GM12878 (cell line): Measurements from ENCODE around the gene UIMC1. TPM values are rescaled to one million over a fixed set of nuclear protein-coding genes. Genes with fewer than 3 reads are reported as not detected.

Experiments used
- BACH1 ChIP-seq: fragments of 450-650 bp; IDR thresholded peaks from 2 replicates; pipeline ENCODE4 v1.6.1; 2017; ENCODE audit warnings: mild to moderate bottlenecking, borderline replicate concordance
- BRCA1 ChIP-seq: IDR thresholded peaks from 2 replicates; pipeline ENCODE4 v1.6.1; 2011; ENCODE audit warnings: low read depth, low read length, improper control_type of control experiment
- CHD1 ChIP-seq: IDR thresholded peaks from 2 replicates; pipeline ENCODE4 v1.6.1; 2012; ENCODE audit warnings: low read depth, low read length, improper control_type of control experiment
- CHD2 ChIP-seq: IDR thresholded peaks from 2 replicates; pipeline ENCODE4 v1.6.1; 2011; ENCODE audit warnings: low read depth, low read length, improper control_type of control experiment, borderline replicate concordance
- DPF2 ChIP-seq: fragments of 450-650 bp; IDR thresholded peaks from 2 replicates; pipeline ENCODE4 v1.6.1; 2017; ENCODE audit warnings: mild to moderate bottlenecking
- HDAC2 ChIP-seq: fragments of 200-600 bp; sonication (generic); IDR thresholded peaks from 2 replicates; pipeline ENCODE4 v1.6.1; 2017
- JUND ChIP-seq: IDR thresholded peaks from 2 replicates; pipeline ENCODE4 v1.6.1; 2012; ENCODE audit warnings: low read depth, mild to moderate bottlenecking, low read length, improper control_type of control experiment, moderate library complexity
- KDM1A ChIP-seq: fragments of 200-600 bp; sonication (generic); IDR thresholded peaks from 2 replicates; pipeline ENCODE4 v1.6.1; 2016; ENCODE audit warnings: borderline replicate concordance
- KLF5 ChIP-seq: fragments of 450-650 bp; IDR thresholded peaks from 2 replicates; pipeline ENCODE4 v1.6.1; 2014; ENCODE audit warnings: mild to moderate bottlenecking; ENCODE audit not compliant: partially characterized antibody
- MEF2A ChIP-seq: IDR thresholded peaks from 2 replicates; pipeline ENCODE4 v1.6.1; 2011; ENCODE audit warnings: low read depth, mild to moderate bottlenecking, low read length, moderate library complexity; ENCODE audit not compliant: insufficient read depth
- MEF2B ChIP-seq: fragments of 450-650 bp; IDR thresholded peaks from 2 replicates; pipeline ENCODE4 v1.6.1; 2018; ENCODE audit warnings: mild to moderate bottlenecking, moderate library complexity; ENCODE audit not compliant: partially characterized antibody, poor library complexity, severe bottlenecking
- MYC ChIP-seq: IDR thresholded peaks from 2 replicates; pipeline ENCODE4 v1.6.1; 2011; ENCODE audit warnings: mild to moderate bottlenecking, low read length, moderate library complexity, inconsistent platforms; ENCODE audit not compliant: insufficient read depth, insufficient replicate concordance, insufficient read length, severe bottlenecking
- NR2C1 ChIP-seq: fragments of 450-650 bp; IDR thresholded peaks from 2 replicates; pipeline ENCODE4 v1.6.1; 2017; ENCODE audit warnings: antibody characterized with exemption, mild to moderate bottlenecking, moderate library complexity
- NR2F1 ChIP-seq: fragments of 450-650 bp; conservative IDR thresholded peaks from 2 replicates; pipeline ENCODE4 v1.6.1; 2017; ENCODE audit warnings: mild to moderate bottlenecking
- NRF1 ChIP-seq: conservative IDR thresholded peaks from 2 replicates; pipeline ENCODE4 v1.6.1; 2011; ENCODE audit warnings: mild to moderate bottlenecking, low read depth, low read length, improper control_type of control experiment
- PAX5 ChIP-seq: IDR thresholded peaks from 2 replicates; pipeline ENCODE4 v1.6.1; 2011; ENCODE audit warnings: low read depth, low read length, borderline replicate concordance
- POLR2AphosphoS5 ChIP-seq: IDR thresholded peaks from 2 replicates; pipeline ENCODE4 v1.6.1; 2011; ENCODE audit warnings: mild to moderate bottlenecking, low read length, inconsistent platforms
- RB1 ChIP-seq: fragments of 450-650 bp; formaldehyde crosslinking; IDR thresholded peaks from 2 replicates; pipeline ENCODE4 v1.6.1; 2017; ENCODE audit warnings: mild to moderate bottlenecking, borderline replicate concordance
- SIN3A ChIP-seq: IDR thresholded peaks from 2 replicates; pipeline ENCODE4 v1.6.1; 2012; ENCODE audit warnings: low read depth, low read length, improper control_type of control experiment
- SIX5 ChIP-seq: IDR thresholded peaks from 2 replicates; pipeline ENCODE4 v1.6.1; 2011; ENCODE audit warnings: mild to moderate bottlenecking, low read depth, low read length, moderate library complexity; ENCODE audit not compliant: severe bottlenecking
- SMARCA5 ChIP-seq: fragments of 450-650 bp; IDR thresholded peaks from 2 replicates; pipeline ENCODE4 v1.6.1; 2017; ENCODE audit warnings: mild to moderate bottlenecking
- SP1 ChIP-seq: IDR thresholded peaks from one replicate; pipeline ENCODE4 v1.6.1; 2011; ENCODE audit warnings: low read depth, low read length
- STAT1 ChIP-seq: fragments of 450-650 bp; conservative IDR thresholded peaks from 2 replicates; pipeline ENCODE4 v1.6.1; 2014; ENCODE audit warnings: antibody characterized with exemption, mild to moderate bottlenecking
- SUPT20H ChIP-seq: IDR thresholded peaks from 2 replicates; pipeline ENCODE4 v1.6.1; 2011; ENCODE audit warnings: low read depth, mild to moderate bottlenecking, low read length, moderate library complexity, borderline replicate concordance; ENCODE audit not compliant: control insufficient read depth
- TCF3 ChIP-seq: IDR thresholded peaks from 2 replicates; pipeline ENCODE4 v1.6.1; 2012; ENCODE audit warnings: low read depth, mild to moderate bottlenecking, low read length, borderline replicate concordance; ENCODE audit not compliant: insufficient read depth
- ZNF24 ChIP-seq: fragments of 450-650 bp; IDR thresholded peaks from 2 replicates; pipeline ENCODE4 v1.6.1; 2017; ENCODE audit warnings: antibody characterized with exemption, mild to moderate bottlenecking
- polyA plus RNA-seq, 11 experiments: library from polyadenylated mRNA; depleted of rRNA in 4 of 11; unstranded in 6 of 11; stranded (reverse) in 5 of 11; fragments of >200 nt; fragmentation: Nextera tagmentation in 4 of 11; fragmentation: Illumina TruSeq in 1 of 11; extraction: Ambion mirVana in 4 of 11; extraction: Trizol in 1 of 11; gene quantifications; 1 replicate in 1 of 11; 2 replicates in 10 of 11; pipeline versions ENCODE4 v1.2.1 to v1.2.3, GENCODE V29; 2011 to 2016; ENCODE audit warnings: inconsistent platforms in 2 of 11, missing spikeins in 2 of 11, low read depth in 1 of 11
- total RNA-seq, 4 experiments: library from RNA; depleted of rRNA in 3 of 4; stranded (reverse); fragments of >200 nt in 3 of 4; fragmentation: Illumina TruSeq in 1 of 4; extraction: Trizol in 1 of 4; gene quantifications; 2 replicates each; pipeline versions ENCODE4 v1.2.1 to v1.2.3, GENCODE V29; 2013 to 2021
- TF ChIP-seq, protein P1 (sequence below): fragments of 450-650 bp; IDR thresholded peaks from 2 replicates; pipeline ENCODE4 v1.6.1; 2014; ENCODE audit warnings: mild to moderate bottlenecking
- TF ChIP-seq, protein P2 (sequence below): fragments of 450-650 bp; IDR thresholded peaks from 2 replicates; pipeline ENCODE4 v1.6.1; 2016; ENCODE audit warnings: mild to moderate bottlenecking, moderate library complexity, borderline replicate concordance

UIMC1 gene
- total and polyA plus RNA-seq, 10 of the 15 experiments (the other 5 are each of a cell fraction or from before 2014, with no cell fraction given): 16.2 to 51.4 (median 32.7) TPM

DNA sequence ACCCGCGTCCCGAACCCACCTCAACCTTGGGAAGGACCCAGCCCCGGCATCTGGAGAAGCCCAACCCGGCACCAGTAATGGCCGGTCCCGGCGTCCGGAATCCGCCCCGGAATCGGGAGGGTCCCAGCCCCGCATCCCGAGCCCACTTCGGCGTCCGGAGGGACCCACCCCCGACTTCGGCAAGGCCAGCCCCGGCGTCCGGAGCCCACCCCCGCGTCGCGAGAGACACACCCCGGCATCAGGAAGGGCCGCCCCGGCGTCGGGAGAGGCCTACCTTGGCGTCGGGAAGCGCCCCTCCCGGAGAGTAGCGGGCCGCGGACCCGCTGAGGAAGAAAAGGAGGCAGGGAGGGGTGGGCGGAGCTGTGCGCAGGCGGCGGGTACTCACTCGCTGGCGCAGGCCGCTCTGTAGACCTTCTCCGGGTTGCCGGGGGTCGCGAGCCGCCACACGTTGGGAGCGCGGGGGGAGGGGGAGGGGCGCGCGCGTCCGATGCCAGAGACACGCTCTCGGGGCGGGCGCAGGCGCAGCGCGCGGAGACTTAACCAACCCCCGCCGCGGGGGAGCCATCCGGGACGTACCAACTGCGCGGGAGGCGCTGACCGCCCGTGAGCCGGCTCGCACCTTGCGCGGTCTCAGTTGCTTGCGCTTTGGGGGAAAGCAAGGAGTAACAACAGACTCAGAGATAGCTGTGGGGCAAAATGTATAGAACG is at the start of gene UIMC1 (continued):
- TF ChIP-seq SUPT20H (no peak), JUND (peak; percentile 100), NR2C1 (no peak), SIN3A (peak; percentile 48; the same call in 1 of the 2 replicates), CHD1 (peak; percentile 99), SP1 (peak; percentile 74), NRF1 (peak; percentile 83), POLR2AphosphoS5 (peak; percentile 89), PAX5 (peak; percentile 64; the same call in 1 of the 2 replicates), MYC (peak; percentile 81), ZNF24 (0 out of 2 replicates have a peak, but pooled peaks have one; percentile 37), TCF3 (peak; percentile 22; the same call in 1 of the 2 replicates), RB1 (no peak; the same call in 1 of the 2 replicates), BACH1 (0 out of 2 replicates have a peak, but pooled peaks have one; percentile 27), KDM1A (no peak), STAT1 (no peak), CHD2 (peak; percentile 83), DPF2 (peak; percentile 39), HDAC2 (no peak), MEF2A (0 out of 2 replicates have a peak, but pooled peaks have one; percentile 10), MEF2B (peak; percentile 47), NR2F1 (peak; percentile 46; the same call in 1 of the 2 replicates), SIX5 (peak; percentile 59), SMARCA5 (peak; percentile 80; the same call in 1 of the 2 replicates), BRCA1 (0 out of 2 replicates have a peak, but pooled peaks have one; percentile 41), KLF5 (peak; percentile 98)
- TF ChIP-seq, protein P1, sequence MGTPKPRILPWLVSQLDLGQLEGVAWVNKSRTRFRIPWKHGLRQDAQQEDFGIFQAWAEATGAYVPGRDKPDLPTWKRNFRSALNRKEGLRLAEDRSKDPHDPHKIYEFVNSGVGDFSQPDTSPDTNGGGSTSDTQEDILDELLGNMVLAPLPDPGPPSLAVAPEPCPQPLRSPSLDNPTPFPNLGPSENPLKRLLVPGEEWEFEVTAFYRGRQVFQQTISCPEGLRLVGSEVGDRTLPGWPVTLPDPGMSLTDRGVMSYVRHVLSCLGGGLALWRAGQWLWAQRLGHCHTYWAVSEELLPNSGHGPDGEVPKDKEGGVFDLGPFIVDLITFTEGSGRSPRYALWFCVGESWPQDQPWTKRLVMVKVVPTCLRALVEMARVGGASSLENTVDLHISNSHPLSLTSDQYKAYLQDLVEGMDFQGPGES: no peak
- TF ChIP-seq, protein P2, sequence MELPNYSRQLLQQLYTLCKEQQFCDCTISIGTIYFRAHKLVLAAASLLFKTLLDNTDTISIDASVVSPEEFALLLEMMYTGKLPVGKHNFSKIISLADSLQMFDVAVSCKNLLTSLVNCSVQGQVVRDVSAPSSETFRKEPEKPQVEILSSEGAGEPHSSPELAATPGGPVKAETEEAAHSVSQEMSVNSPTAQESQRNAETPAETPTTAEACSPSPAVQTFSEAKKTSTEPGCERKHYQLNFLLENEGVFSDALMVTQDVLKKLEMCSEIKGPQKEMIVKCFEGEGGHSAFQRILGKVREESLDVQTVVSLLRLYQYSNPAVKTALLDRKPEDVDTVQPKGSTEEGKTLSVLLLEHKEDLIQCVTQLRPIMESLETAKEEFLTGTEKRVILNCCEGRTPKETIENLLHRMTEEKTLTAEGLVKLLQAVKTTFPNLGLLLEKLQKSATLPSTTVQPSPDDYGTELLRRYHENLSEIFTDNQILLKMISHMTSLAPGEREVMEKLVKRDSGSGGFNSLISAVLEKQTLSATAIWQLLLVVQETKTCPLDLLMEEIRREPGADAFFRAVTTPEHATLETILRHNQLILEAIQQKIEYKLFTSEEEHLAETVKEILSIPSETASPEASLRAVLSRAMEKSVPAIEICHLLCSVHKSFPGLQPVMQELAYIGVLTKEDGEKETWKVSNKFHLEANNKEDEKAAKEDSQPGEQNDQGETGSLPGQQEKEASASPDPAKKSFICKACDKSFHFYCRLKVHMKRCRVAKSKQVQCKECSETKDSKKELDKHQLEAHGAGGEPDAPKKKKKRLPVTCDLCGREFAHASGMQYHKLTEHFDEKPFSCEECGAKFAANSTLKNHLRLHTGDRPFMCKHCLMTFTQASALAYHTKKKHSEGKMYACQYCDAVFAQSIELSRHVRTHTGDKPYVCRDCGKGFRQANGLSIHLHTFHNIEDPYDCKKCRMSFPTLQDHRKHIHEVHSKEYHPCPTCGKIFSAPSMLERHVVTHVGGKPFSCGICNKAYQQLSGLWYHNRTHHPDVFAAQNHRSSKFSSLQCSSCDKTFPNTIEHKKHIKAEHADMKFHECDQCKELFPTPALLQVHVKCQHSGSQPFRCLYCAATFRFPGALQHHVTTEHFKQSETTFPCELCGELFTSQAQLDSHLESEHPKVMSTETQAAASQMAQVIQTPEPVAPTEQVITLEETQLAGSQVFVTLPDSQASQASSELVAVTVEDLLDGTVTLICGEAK: no peak
